ENCODE measurements around the gene DNAH6.

The DNAH6 gene

DNA sequence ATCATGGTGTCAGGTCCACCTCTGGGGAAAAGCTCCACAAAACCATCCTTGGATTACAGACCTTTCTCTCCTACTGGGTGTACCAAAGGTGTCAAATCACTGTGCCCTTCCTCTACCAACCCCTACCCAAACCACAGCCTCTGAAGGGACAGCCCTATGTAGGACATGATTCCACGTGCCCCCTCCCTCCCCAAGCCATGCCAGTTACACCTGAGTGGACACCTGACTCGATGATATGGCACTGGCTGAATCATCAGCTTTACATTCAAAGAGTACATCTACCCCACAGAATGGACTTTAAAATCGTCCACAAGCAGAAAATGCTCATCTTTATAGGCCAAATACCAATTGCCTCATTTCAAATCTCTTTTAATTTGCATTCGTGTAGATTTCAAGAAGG, 338.6 kb downstream of the DNAH6 start:
- no peak overlapping the region for H3K4me3 ChIP-seq (ENCODE audit: low read depth in 1 of 2, low read length in 2 of 2)
- no peaks in the 10 kb centered on the region for H3K79me2 ChIP-seq (ENCODE audit: insufficient read depth, low read length)
- no peaks in the 10 kb centered on the region for H3K9me3 ChIP-seq (ENCODE audit: insufficient read depth, low read length, severe bottlenecking)
- H3K4me1 ChIP-seq (ENCODE audit: insufficient read depth, low read length) = no peaks in the 10 kb centered on the region
- H3K27ac ChIP-seq (ENCODE audit: low read length) = no peak overlapping the region
- DNase-seq (no peak), ATAC-seq (ENCODE audit: insufficient read depth, low read depth) (no peak)
- no peak overlapping the region for H3K4me2 ChIP-seq (ENCODE audit: insufficient read depth, low read length)
- no peak for TF ChIP-seq CTCF (IDR thresholded peaks at IDR 0.05; ENCODE audit: borderline replicate concordance, extremely low read depth, low read length, poor library complexity, severe bottlenecking)
- TF ChIP-seq EZH2 (IDR thresholded peaks at IDR 0.05; ENCODE audit: borderline replicate concordance, low read depth, low read length, severe bottlenecking) = no peak
- no peak overlapping the region for H3K9ac ChIP-seq (ENCODE audit: low read depth, low read length)
- H4K20me1 ChIP-seq (ENCODE audit: insufficient read depth, low read length) = no peaks in the 10 kb centered on the region
- H2AFZ ChIP-seq (ENCODE audit: low read depth, low read length) = no peak overlapping the region
- no peaks in the 10 kb centered on the region for H3K36me3 ChIP-seq (ENCODE audit: insufficient read depth, low read length)
- peaks cover 3% of the 10 kb centered on the region for H3K27me3 ChIP-seq (ENCODE audit: insufficient read depth, low read length, poor library complexity)

- no peaks in the 10 kb centered on the region for H4K20me1 ChIP-seq (ENCODE audit: insufficient read depth, low read length)
- H3K4me1 ChIP-seq (ENCODE audit: insufficient read depth, low read length) = no peaks in the 10 kb centered on the region
- no peaks in the 10 kb centered on the region for H3K9me3 ChIP-seq (ENCODE audit: insufficient read depth, low read length, severe bottlenecking)
- H3K9ac ChIP-seq (ENCODE audit: low read depth, low read length) = no peak overlapping the region
- H2AFZ ChIP-seq (ENCODE audit: low read depth, low read length) = no peak overlapping the region
- no peaks in the 10 kb centered on the region for H3K79me2 ChIP-seq (ENCODE audit: insufficient read depth, low read length)
- no peak overlapping the region for H3K27ac ChIP-seq (ENCODE audit: low read length)
- no peak overlapping the region for H3K4me2 ChIP-seq (ENCODE audit: insufficient read depth, low read length)
- no peak overlapping the region for H3K4me3 ChIP-seq (ENCODE audit: low read depth in 1 of 2, low read length in 2 of 2)
- ATAC-seq (ENCODE audit: insufficient read depth, low read depth) = no peak
- TF ChIP-seq EZH2 (IDR thresholded peaks at IDR 0.05; ENCODE audit: borderline replicate concordance, low read depth, low read length, severe bottlenecking) (no peak), CTCF (IDR thresholded peaks at IDR 0.05; ENCODE audit: borderline replicate concordance, extremely low read depth, low read length, poor library complexity, severe bottlenecking) (no peak)
- H3K36me3 ChIP-seq (ENCODE audit: insufficient read depth, low read length) = no peaks in the 10 kb centered on the region
- peaks cover 3% of the 10 kb centered on the region for H3K27me3 ChIP-seq (ENCODE audit: insufficient read depth, low read length, poor library complexity)
- no peak for DNase-seq
Measured at GRCh38 chr2:84855731-84856130, 339.4 kb downstream of the DNAH6 start.

DNA sequence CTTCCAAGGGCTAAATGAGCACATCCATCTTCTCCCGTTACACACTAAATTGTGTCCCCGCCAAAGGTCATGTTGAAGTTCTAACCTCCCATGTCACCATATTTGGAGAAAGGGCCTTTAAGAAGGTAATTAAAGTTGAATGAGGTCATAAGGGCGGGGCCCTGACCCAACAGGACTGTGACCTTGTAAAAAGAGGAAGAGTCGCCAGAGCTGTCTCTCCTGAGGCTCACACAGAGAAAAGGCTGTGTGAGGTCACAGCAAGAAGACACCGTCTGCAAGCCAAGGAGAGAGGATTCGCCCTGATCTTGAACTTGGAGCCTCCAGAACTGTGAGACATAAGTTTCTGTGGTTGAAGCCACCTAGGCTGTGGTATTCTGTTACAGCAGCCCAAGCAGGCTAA, 340.5 kb downstream of the DNAH6 start:
- Histone ChIP-seq H3K36me3 (ENCODE audit: insufficient read depth, low read length) (no peaks in the 10 kb centered on the region), H3K9me3 (ENCODE audit: insufficient read depth, low read length, severe bottlenecking) (no peaks in the 10 kb centered on the region), H3K4me3 (ENCODE audit: low read depth in 1 of 2, low read length in 2 of 2) (no peak overlapping the region), H2AFZ (ENCODE audit: low read depth, low read length) (no peak overlapping the region), H3K9ac (ENCODE audit: low read depth, low read length) (no peak overlapping the region), H3K27ac (ENCODE audit: low read length) (no peak overlapping the region), H3K4me2 (ENCODE audit: insufficient read depth, low read length) (no peak overlapping the region), H3K27me3 (ENCODE audit: insufficient read depth, low read length, poor library complexity) (peaks cover 3% of the 10 kb centered on the region), H3K4me1 (ENCODE audit: insufficient read depth, low read length) (no peaks in the 10 kb centered on the region), H4K20me1 (ENCODE audit: insufficient read depth, low read length) (no peaks in the 10 kb centered on the region), H3K79me2 (ENCODE audit: insufficient read depth, low read length) (no peaks in the 10 kb centered on the region)
- DNase-seq (no peak), ATAC-seq (ENCODE audit: insufficient read depth, low read depth) (no peak; the same call in 2 of the 3 replicates)
- TF ChIP-seq EZH2 (IDR thresholded peaks at IDR 0.05; ENCODE audit: borderline replicate concordance, low read depth, low read length, severe bottlenecking) = no peak
- TF ChIP-seq CTCF (IDR thresholded peaks at IDR 0.05; ENCODE audit: borderline replicate concordance, extremely low read depth, low read length, poor library complexity, severe bottlenecking) = no peak

DNA sequence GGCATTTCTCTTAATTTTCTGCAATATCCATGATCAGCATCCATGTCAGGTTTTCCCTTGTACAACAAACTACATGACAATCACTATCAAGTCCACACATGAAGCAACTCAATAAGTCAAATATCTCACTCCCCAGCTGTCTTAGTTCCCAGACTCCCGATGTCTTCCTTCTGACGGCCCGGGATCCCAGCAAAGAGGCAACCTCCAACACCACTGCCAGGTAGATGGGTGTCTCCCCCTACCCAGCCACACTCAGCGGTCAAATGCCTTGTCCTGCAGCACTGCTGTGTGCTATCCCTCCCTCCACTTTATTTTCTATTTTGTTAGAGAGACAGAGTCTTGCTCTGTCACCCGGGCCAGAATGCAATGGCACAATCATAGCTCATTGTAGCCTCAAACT, 341.3 kb downstream of the DNAH6 start:
- Histone ChIP-seq H3K9ac (ENCODE audit: low read depth, low read length) (no peak overlapping the region), H3K27ac (ENCODE audit: low read length) (no peak overlapping the region), H3K9me3 (ENCODE audit: insufficient read depth, low read length, severe bottlenecking) (no peaks in the 10 kb centered on the region), H3K4me2 (ENCODE audit: insufficient read depth, low read length) (no peak overlapping the region), H3K27me3 (ENCODE audit: insufficient read depth, low read length, poor library complexity) (peaks cover 3% of the 10 kb centered on the region), H3K4me1 (ENCODE audit: insufficient read depth, low read length) (no peaks in the 10 kb centered on the region), H3K79me2 (ENCODE audit: insufficient read depth, low read length) (no peaks in the 10 kb centered on the region), H2AFZ (ENCODE audit: low read depth, low read length) (no peak overlapping the region), H3K36me3 (ENCODE audit: insufficient read depth, low read length) (no peaks in the 10 kb centered on the region), H4K20me1 (ENCODE audit: insufficient read depth, low read length) (no peaks in the 10 kb centered on the region), H3K4me3 (ENCODE audit: low read depth in 1 of 2, low read length in 2 of 2) (no peak overlapping the region)
- TF ChIP-seq EZH2 (IDR thresholded peaks at IDR 0.05; ENCODE audit: borderline replicate concordance, low read depth, low read length, severe bottlenecking) = no peak
- TF ChIP-seq CTCF (IDR thresholded peaks at IDR 0.05; ENCODE audit: borderline replicate concordance, extremely low read depth, low read length, poor library complexity, severe bottlenecking) = no peak
- no peak for ATAC-seq (ENCODE audit: insufficient read depth, low read depth)
- no peak for DNase-seq

Measured in DND-41 (cell line).